ENCODE results near the gene AHNAK.
A peak's percentile ranks its signal among the peaks of the same experiment; 100 is the strongest.
"Not testable (repeated sequence)": the region's sequence is repeated elsewhere in the genome, so short reads cannot be mapped to it uniquely, and the experiment has no call there.

AHNAK gene

DNA sequence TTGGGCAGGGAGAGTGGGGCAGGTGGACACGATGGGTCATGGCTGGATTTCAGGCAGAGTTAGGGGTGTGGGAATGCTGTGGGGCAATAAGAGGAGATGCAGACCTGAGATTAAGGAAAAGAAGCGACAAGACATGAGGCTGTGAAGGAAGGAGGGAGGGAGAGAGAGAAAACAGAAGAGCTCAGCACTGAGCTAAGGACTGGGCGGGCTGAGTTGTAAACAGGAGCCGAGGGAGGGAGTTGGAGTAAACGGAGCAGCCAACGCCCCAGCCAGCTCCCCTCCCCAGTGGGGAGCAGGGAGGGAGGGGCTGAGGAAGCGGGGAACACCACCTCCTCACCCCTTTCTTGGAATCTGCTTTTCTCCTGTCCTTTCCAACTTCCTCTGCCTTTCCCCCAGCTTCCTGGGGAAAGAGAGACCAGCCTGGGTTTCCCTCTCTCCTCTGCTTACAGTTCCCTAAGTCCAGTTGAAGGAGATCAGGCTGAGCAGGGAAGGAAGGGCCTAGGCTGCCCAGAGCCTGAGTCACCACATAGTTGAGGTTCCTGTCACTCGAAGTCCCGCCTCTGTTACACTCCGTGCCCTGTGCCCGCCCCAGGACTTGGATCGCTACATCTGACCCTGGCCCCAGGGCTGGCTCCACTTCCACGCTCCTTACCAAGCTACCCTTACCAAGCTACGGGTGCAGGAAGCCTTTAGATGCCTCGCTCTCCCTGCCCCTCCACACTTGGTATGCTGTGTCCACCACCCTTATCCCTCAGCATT, 6.7 kb upstream of the AHNAK start:
- no peak for DNase-seq (ENCODE audit: low read depth)

DNA sequence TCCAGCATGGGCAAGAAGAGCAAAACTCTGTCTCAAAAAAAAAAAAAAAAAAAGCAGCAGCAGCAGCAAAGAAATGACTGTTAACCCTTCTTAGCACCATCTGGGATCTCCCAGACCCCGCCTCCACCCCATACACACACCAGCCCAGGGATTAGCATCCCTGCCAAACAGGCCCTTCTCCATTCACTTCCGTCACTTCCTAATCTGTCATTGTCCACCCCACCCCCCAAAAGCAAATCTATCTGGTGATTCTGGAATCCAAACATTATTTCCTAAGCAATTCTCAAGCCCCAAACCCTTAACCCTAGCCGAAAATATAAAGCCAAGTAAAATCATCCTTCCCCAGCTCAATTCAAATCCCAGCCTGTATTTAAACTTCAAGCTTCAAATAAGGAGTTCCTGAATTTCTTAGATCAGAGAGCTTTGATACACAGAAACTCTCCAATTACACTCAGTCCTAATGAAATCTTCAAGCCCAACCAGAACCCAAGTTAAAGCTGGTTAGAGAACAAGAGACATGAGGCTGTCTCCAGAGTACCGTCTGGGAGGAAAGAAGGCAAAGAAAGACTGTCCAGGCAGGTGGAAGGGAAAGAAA, 6.0 kb upstream of the AHNAK start:
- DNase-seq (ENCODE audit: low read depth): no peak

DNA sequence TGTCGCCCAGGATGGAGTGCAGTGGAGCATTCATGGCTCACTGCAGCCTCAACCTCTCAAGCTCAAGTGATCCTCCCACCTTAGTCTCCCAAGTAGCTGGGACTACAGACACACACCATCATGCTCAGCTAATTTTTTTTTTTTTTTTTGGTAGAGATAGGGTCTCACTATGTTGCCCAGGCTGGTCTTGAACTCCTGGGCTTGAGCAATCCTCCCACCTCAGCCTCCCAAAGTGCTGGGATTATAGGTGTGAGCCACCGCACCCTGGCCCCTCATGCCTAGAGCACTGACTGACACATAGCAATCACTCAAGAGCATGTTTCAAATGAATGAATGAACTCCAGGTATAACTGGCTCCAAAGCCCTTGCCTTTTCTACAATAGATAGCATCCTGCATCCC, 3.9 kb upstream of the AHNAK start:
- DNase-seq (ENCODE audit: low read depth): not testable (repeated sequence)

DNA sequence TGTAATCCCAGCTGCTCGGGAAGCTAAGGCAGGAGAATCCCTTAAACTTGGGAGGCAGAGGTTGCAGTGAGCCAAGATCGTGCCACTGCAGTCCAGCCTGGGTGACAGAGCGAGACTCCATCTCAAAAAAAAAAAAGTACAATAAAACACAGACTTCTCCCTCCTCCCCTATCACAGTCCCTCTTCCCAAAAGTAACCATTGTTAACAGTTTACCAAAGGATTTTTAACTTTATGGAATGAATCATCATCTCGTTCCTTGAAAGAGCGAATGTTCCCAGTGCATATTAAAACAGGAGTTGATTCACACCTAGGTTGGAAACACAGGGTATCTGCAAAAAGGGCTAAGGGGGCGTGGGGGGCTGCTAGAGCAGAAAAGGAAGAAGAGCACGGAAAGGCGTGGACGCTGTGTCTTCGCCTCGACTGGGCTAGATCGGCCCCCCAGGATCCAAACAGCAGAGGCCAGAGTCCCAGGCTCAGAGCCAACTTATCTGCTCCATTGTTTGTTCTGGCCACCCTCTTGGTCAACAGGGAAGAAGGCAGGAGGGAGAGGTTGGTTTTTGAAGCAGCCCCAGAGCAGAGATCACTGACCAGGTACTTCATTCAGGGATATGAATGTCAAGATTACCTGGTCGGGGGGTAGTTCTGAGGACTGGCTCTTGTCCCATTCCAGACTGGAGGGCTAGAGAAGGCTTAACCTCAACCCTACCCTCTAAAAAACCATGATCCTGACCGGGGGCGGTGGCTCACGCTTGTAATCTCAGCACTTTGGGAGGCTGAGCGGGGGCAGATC, 2.1 kb upstream of the AHNAK start:
- DNase-seq (ENCODE audit: low read depth): no peak

DNA sequence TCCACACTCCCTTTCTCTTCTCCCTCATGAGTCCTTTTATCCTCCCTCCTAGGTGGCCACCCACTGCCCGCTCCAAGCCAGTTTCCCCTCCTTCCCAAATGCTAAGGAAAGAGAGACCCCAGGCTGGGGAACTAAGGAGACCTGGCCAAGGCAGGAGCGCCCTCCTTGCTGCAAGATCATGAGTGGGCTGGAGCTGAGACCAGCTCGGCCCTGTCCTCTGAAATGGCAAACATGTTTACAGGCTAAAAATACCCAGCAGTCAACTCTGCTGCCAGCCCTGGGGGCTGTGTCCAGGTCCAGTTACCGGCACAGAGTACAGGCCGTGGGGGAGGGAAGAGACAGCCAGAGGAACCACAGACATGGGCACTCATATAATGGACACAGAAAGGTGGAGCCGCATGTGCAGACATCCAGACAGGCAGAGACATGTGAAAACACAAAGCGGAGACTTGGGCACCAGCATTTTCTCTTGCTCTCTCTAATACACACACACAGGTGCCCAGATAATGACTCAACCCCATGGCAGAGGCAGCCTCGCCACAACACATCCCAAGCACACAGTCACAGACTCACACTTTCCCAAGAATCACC, 1.2 kb upstream of the AHNAK start:
- no peak for DNase-seq (ENCODE audit: low read depth)

DNA sequence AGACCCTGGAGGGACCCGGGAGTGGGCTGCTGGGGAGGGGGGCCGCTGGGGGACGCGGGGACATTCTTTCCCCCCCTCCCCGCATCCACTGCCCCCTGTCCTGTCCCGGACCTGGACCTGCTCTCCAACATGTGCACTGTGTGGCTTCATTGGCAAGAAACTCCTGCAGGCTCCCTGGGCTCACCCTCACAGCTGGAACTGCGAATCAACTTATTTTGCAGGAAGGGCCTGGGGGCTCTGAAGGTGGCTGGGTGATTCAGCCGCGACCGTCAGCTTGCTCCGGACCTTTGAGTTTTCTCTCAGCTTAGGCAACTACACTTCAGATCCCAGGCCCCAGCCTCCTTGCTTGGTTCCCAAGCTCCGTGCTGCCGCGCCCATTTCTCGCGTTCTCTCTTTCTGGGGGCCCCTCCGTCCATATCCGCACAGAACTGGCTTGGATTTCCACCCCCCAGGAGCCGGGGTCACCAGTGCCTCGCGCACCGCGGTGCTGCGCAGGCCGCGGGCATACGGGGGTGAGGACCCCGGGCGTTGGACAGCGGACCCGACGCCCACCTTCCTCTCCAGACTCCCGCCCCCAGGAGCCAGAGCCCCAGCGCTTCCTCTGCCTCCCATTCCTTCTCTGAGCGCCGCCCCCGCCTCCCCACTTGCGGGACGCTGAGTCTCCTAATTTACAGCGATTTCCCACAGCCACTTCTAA, 471 bp upstream of the AHNAK start:
- DNase-seq (ENCODE audit: low read depth): no peak

DNA sequence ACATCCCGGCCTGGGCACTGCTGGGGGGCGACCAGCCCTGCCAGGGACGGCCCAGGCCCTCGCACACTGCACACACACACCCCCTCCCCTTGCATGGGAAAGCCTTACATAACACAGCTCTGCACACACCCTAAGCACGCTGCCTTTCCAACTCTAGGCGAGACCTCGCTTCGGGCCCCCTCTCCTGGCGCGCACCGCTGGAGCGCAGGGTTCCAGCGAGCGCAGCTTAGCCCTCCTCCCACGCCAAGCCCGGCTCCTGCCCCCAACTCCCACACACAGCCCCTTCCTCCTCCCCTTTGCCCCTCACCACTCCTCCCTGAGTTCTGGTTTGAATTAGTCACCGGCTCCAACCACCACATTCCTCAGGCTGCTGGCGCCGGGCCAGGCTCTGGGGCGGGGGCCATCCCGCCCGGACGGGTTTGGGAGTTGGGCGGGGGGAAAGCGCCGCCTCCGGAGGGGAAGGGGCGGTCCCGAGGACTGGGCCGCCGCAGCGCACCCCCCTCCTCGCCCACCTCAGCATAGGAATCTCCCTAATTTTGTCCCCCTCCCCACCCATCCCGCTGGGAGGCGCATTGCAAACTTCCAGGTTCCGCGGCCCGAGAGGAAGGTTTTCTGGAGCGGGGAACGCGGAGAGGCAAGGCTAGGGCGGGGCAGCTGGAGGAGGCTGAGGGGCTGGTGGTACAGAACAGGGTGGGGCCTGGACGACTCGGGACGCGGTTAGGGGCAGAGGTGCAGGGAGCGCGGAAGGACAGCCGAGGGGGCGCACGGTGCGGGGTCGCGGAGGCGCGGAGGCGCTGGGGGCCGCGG, 966 bp downstream of the AHNAK start:
- no peak for DNase-seq (ENCODE audit: low read depth)

DNA sequence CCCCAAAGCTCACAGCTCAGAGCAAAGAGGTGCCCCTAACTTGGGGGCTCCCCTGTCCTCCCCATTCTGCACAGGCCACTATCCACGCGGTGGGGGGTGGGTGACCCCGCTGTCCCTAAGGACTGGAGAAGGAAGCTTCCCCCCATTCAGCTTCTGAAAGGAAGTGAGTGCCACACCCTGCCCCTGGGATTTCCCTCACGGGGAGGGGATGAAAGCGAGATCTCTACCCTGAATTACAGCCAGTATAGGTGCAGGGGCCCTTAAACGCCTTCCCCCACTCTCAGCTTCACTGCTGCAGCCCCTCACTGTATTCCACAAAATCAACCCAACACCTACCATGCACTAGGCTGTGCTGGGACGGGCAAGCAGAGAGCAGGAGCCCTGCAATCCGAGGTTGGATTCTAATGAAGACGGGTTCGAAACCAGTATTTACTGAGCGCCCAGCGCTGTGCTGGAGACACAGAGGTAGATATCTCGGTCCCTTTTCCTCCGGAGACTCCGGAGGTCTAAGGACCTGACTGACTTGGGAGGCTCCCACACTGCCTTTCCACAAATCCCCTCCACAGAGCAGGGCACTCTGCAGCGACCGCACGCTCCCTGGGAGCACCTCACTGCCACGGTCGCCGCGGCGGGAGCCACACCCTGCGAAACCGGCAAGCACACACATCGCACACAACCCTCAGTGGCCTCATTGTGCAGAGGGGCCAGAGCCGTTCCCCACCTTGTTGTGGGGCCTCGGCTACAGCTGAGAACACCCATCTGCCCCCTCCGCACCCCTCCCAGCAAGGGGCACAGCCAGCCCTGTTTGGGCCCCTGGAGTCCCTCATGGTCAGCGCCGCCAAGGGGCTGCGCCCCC, 1.8 kb downstream of the AHNAK start:
- DNase-seq (ENCODE audit: low read depth): no peak

DNA sequence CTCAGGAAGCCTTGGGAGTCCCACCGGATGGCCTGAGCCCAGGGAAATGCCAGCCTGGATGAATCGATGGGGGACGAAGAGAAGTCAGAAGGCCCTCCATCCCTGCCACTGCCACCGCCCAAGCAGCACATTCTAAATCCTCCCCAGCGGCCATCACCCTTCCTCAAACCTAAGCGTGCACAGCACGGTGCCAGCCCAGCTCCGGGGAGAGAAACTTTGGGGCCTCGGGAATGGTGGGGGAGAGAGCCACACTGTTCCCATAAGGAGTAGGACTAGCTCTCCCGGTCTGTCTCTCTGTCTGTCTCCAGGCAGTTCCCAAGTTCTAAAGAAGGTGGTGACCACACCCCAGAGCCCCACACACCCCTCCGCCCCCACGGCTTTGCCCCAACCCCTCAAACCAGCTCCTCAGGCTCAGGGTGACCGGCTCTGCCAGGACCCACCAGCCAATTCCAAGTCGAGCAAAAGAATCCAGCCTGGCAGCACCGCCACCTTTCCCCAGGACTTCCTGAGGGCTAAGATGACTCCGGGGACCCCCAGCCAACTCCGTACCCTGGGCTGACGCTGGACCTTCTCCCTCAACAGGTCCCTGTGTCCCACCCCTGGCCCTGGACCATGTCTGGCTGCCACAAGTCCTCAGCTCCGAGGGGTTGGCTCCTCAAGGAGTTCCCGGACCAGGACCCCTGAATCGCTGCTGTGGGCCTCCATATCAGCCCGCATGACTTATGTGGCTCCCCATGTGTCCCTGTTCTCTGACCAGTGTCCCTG, 2.7 kb downstream of the AHNAK start:
- DNase-seq (ENCODE audit: low read depth): no peak

DNA sequence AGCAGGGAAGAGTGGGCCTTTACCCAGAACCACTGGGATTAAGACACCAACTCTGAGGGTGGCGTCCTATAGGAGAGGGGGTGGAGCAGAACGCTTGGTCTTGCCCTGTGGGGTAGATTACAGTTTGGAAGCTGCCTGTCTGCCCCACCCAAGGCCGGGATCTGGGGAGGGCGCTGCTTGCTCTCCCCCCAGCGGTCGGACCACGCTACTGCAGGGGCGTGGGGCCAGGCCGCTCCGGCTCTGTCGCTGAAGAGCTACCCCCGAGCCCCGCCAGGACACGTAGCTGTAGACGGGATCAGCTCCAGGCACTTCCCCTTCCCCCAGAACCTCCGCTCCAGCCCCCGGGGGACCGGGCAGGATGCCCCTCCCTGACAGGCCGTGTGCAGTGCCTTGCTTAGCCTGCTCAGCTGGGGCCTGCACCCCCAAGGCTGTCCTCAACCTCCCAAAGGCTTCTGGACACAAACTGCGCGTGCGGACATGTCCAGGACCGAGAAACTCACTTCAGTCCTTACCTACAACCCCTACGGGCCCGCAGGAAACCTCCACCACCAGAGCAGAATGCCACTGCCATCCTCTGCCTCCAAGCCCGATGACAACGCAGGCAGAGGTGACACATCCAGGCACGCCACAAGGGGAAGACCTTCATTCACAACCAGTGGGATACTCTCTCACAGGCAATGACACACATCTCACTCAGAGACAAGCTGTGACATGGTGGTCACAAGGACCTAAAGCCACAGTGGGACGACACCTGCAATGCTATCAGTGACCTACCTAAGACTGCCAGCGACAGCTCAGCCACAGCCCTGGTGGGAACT, 3.6 kb downstream of the AHNAK start:
- peak; percentile 58 for DNase-seq (ENCODE audit: low read depth)

DNA sequence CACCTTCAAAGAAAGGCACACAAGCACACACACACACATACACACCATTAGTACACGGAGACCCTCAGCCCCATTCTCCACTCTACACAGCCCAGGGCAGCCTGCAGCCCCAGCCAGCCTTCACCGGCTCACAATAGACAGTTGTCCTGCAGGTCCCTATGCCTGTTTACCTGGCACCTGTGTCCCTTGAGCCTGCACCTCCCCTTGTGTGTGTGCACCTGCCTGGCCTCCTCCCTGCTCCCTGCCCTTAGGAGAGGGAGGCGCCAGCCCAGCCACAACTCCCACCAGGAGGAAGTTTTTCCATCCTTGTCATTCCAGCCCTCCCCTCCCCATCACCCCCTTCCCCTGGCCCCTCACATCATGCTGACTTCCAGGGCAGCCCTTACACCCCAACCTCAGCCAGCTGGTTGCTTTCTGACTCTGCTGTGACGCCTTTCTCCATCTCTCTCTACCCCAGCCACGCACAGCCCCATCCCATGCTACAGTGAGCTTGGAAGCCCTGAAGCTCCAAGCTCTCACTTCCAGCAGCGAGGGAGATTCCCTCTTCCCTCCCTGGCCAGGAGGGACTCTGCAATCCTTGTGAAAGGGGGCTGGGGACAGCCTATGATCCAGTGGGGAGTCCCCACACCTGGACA, 4.4 kb downstream of the AHNAK start:
- DNase-seq (ENCODE audit: low read depth): no peak

DNA sequence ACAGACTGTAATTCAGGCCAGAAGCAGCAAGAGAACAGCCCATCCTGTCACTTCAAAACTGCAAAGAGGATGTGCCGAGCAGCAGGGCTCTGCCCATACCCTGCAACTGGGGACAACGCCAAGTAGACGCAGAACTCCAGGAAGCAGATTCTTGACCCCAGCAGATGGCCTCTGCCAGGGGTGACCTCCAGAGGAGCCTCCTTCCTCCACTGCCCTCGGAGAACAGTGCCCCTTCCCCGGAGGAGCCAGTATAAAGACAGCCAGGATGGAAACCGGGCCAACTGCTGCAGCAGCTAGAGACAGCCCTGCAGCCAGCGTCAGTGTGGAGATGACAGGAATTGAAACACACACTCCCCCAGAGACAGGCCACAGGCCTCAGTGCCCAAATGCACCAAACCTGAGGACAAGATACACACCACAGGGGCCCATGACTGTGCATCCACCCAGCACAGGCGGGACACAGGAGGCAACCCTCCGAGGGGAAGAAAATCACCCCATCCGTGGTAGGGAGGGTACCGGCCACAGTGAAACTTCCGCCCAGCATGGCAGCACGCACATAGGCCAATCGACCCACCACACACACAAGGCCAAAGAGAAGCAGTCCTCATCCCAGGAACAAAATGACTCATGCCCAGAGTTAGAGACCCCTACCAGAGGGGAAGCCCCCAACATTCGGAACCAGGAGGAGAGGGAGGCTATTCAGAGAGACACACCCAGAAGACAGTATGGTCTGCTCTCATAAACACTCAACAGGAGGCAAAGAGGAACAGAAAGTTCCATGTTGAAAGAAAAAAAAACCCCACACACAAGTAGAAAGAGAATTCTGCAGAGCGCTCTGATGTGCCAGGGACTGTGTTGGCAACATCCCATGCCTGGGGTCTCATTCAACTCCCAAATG, 5.6 kb downstream of the AHNAK start:
- no peak for DNase-seq (ENCODE audit: low read depth)

DNA sequence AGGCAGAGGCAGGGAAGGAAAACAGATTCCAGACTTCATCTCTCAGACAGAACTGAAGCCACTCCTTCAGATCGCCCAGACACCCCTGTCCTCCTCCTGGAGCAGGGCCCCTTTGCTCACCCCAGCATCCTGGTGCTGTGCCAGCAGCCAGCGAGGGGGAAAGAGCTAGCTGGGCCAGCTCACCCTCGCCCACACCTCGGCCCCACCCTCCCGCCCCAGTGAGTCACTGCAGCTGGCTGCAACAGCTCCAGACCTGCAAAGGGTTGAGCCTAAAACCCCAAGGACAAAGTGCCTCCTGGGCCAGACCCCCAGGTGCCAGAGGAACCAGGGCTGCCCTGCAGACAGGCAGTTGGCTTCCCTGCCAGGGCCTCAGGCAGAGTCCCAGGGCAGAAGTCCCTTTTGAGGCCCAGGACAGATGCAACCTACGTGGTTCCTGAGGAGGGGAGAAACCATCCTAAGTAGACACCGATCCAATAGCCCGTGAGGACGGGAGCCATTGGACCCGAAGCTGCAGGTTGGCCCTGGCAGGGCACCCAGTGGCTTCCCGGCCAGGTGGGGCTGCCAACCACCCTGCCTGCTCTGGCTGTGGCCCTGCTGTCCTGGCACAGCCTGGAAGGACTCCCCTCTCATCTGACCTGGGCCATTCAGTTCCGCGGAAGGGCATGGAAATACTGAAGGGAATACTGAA, 7.2 kb downstream of the AHNAK start:
- no peak for DNase-seq (ENCODE audit: low read depth)

DNA sequence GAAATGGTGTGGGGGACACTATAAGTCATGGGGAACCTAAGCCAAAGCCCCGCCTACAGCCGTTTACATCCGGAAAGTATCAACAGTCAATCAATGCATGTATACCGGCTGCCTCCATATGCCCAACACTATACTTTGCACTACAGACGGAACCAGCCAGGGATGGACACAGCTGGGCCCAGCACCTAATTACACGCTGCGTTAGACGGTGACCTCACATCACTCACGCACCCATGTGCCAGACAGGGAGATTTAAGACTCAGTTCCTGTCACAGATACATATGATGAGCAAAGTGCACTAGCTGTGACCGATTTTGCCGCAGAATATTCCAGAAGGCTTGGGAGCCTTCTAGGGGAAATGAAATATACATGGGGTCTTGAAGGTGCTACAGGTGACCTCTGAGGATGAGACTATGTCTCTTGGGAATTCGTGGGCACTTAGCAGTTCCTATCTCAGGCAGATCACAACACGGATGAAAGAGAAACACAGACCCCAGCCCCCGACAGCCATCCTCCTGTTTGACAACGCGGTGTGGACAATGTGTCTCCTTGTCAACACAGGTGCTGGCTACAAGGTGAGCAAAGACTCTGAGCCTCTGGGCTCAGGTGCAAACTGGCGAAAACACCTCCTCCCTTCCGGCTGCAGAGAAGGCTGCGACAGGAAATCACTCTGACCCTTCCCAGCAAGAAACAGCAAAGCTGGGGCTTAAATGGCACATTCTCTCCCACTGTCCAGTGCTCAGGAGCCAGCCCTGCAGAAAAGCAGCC, 8.0 kb downstream of the AHNAK start:
- no peak for DNase-seq (ENCODE audit: low read depth)

DNA sequence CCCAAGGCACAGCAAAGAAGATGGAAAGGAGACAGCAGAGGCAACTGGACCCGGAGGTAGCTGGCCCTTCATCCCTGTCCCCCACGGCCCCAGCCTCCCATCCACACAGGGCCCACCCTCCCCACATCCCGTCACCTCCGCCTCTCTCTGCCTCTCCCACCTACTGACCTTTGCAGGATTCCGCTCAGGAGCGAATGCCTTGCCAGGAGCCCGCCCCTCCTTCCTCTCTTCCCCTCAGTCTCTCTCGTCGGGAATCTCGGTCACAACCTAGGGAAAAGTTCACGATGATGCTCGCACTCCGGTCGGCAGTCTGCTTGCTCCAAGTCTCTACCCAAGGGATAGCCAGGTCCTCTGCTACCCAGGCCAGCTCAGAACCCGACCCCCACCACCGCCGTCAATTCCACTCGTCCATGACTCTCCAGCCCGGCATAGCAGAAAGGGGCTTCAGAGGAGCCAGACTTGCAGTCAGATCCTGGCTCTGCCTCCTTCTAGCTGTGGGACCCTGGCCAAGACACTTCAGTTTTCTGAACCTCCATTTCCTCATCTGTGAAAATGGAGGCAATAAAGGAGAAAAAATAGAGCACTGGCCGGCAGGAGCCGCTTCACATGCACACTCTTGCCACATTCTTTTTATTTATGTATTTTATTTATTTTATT, 10.2 kb downstream of the AHNAK start:
- DNase-seq (ENCODE audit: low read depth): no peak
